ENCODE results near the gene ZDHHC3.
"Not testable (repeated sequence)": the region's sequence is repeated elsewhere in the genome, so short reads cannot be mapped to it uniquely, and the experiment has no call there.

Gene ZDHHC3

GRCh38 chr3:44963571-44964325 lies 12.2 kb downstream of the ZDHHC3 start:
- no peak for DNase-seq (ENCODE audit: low read depth)

GRCh38 chr3:44962621-44963393 lies 13.2 kb downstream of the ZDHHC3 start:
- DNase-seq (ENCODE audit: low read depth), result no peak

- DNase-seq (ENCODE audit: low read depth), result no peak
Observed at GRCh38 chr3:44961888-44962287, 14.1 kb downstream of the ZDHHC3 start.

GRCh38 chr3:44960387-44961026 lies 15.5 kb downstream of the ZDHHC3 start:
- DNase-seq (ENCODE audit: low read depth), result no peak

GRCh38 chr3:44958386-44958785 lies 17.6 kb downstream of the ZDHHC3 start:
- DNase-seq (ENCODE audit: low read depth), result no peak

- DNase-seq (ENCODE audit: low read depth), result no peak
Observed at GRCh38 chr3:44957986-44958385, 18.0 kb downstream of the ZDHHC3 start.

GRCh38 chr3:44955917-44956316 lies 20.1 kb downstream of the ZDHHC3 start:
- no peak for DNase-seq (ENCODE audit: low read depth)

- no peak for DNase-seq (ENCODE audit: low read depth)
Observed at GRCh38 chr3:44954962-44955361, 21.0 kb downstream of the ZDHHC3 start.

- DNase-seq (ENCODE audit: low read depth), result no peak
Observed at GRCh38 chr3:44954304-44954703, 21.7 kb downstream of the ZDHHC3 start.

GRCh38 chr3:44952689-44953088 lies 23.3 kb downstream of the ZDHHC3 start:
- DNase-seq (ENCODE audit: low read depth), result no peak

- no peak for DNase-seq (ENCODE audit: low read depth)
Observed at GRCh38 chr3:44950275-44950734, 25.7 kb downstream of the ZDHHC3 start.

- not testable (repeated sequence) for DNase-seq (ENCODE audit: low read depth)
Observed at GRCh38 chr3:44949770-44950169, 26.2 kb downstream of the ZDHHC3 start.

- no peak for DNase-seq (ENCODE audit: low read depth)
Observed at GRCh38 chr3:44948239-44948638, 27.7 kb downstream of the ZDHHC3 start.

GRCh38 chr3:44942202-44942921 lies 33.6 kb downstream of the ZDHHC3 start:
- DNase-seq (ENCODE audit: low read depth), result no peak

GRCh38 chr3:44939581-44940036 lies 36.4 kb downstream of the ZDHHC3 start:
- no peak for DNase-seq (ENCODE audit: low read depth)

GRCh38 chr3:44932986-44933944 lies 42.7 kb downstream of the ZDHHC3 start:
- no peak for DNase-seq (ENCODE audit: low read depth)

GRCh38 chr3:44932271-44932670 lies 43.7 kb downstream of the ZDHHC3 start:
- DNase-seq (ENCODE audit: low read depth), result no peak

GRCh38 chr3:44931791-44932190 lies 44.2 kb downstream of the ZDHHC3 start:
- DNase-seq (ENCODE audit: low read depth), result no peak

GRCh38 chr3:44930911-44931310 lies 45.1 kb downstream of the ZDHHC3 start:
- DNase-seq (ENCODE audit: low read depth), result no peak

GRCh38 chr3:44929782-44930181 lies 46.2 kb downstream of the ZDHHC3 start:
- no peak for DNase-seq (ENCODE audit: low read depth)

GRCh38 chr3:44927371-44927770 lies 48.6 kb downstream of the ZDHHC3 start:
- no peak for DNase-seq (ENCODE audit: low read depth)

All from T follicular helper cell (primary cell).